Measurements from ENCODE around the gene PODXL2. TPM values are rescaled to one million over a fixed set of nuclear protein-coding genes. Genes with fewer than 3 reads are reported as not detected.
A peak's percentile ranks its signal among the peaks of the same experiment; 100 is the strongest.

Gene PODXL2
- total and polyA plus RNA-seq, 2 of the 8 experiments (the other 6 are each of a cell fraction or from before 2014, with no cell fraction given) = 27.6 to 31.6 TPM

- peak; percentile 72 for TF ChIP-seq SAP30 (IDR thresholded peaks at IDR 0.05; ENCODE audit: insufficient read depth, insufficient replicate concordance, low read length)
- TF ChIP-seq MAX (IDR thresholded peaks at IDR 0.05) = peak; percentile 39
- TF ChIP-seq CBX5 (IDR thresholded peaks at IDR 0.05; ENCODE audit: low read depth, low read length) = no peak
- peak; percentile 68 for TF ChIP-seq TAF1 (IDR thresholded peaks at IDR 0.05; ENCODE audit: low read depth, low read length)
- no peak for TF ChIP-seq CBX8 (IDR thresholded peaks at IDR 0.05; ENCODE audit: borderline replicate concordance, low read depth, low read length)
Observed at GRCh38 chr3:127590593-127591465, 38.2 kb upstream of the PODXL2 start, which contains the start of gene TPRA1 (continued).

All from H1 (cell line).